Heart left ventricle (tissue), 16 donors: Measurements from ENCODE around the gene CYP27C1. TPM values are rescaled to one million over a fixed set of nuclear protein-coding genes. Genes with fewer than 3 reads are reported as not detected.

ENCODE experiments used
- ATAC-seq, 4 donors: fragments of 200-7000 bp; cut with Tn5 transposase; one replicate each; pipeline ENCODE4 v1.9.1; 2020 to 2022; ENCODE audit warnings: moderate library complexity in 4 of 4, mild to moderate bottlenecking in 3 of 4, moderate number of reproducible peaks in 1 of 4
- DNase-seq, 5 donors: peaks; one replicate each; pipeline ENCODE4 v3.0.0-alpha.2; 2020
- H3K27ac ChIP-seq, 12 donors: fragments of 200-600 bp; sonication (generic) in 4 of 12; one replicate each; pipeline versions ENCODE4 v1.5.0 to v1.8.0; 2016 to 2022; ENCODE audit warnings: mild to moderate bottlenecking in 2 of 12
- H3K27me3 ChIP-seq, 9 donors: fragments of 200-600 bp; sonication (generic) in 2 of 9; one replicate each; pipeline versions ENCODE4 v1.5.1 to v1.8.0; 2016 to 2022; ENCODE audit warnings: mild to moderate bottlenecking in 3 of 9
- H3K36me3 ChIP-seq, 9 donors: fragments of 200-600 bp; sonication (generic) in 2 of 9; one replicate each; pipeline versions ENCODE4 v1.5.0 to v1.8.0; 2018 to 2022; ENCODE audit warnings: mild to moderate bottlenecking in 2 of 9
- H3K4me1 ChIP-seq, 12 donors: fragments of 200-600 bp; sonication (generic) in 4 of 12; one replicate each; pipeline versions ENCODE4 v1.5.0 to v1.8.0; 2016 to 2022; ENCODE audit warnings: mild to moderate bottlenecking in 3 of 12
- H3K4me3 ChIP-seq, 12 donors: fragments of 200-600 bp; sonication (generic) in 4 of 12; one replicate each; pipeline versions ENCODE4 v1.5.0 to v1.8.0; 2017 to 2022; ENCODE audit warnings: mild to moderate bottlenecking in 9 of 12, moderate library complexity in 4 of 12
- H3K9me3 ChIP-seq, 12 donors: fragments of 200-600 bp; sonication (generic) in 4 of 12; one replicate each; pipeline versions ENCODE4 v1.5.0 to v1.8.0; 2016 to 2022; ENCODE audit warnings: mild to moderate bottlenecking in 1 of 12
- CTCF ChIP-seq, 12 donors: fragments of 200-600 bp; sonication (generic) in 4 of 12; IDR thresholded peaks; one replicate each; pipeline versions ENCODE4 v1.5.0 to v1.8.0; 2018 to 2022; ENCODE audit warnings: antibody characterized with exemption in 12 of 12, mild to moderate bottlenecking in 5 of 12
- POLR2A ChIP-seq, 2 donors: fragments of 450-650 bp; IDR thresholded peaks; one replicate each; pipeline ENCODE4 v1.6.1; 2017; ENCODE audit warnings: antibody characterized with exemption in 2 of 2, mild to moderate bottlenecking in 2 of 2, moderate library complexity in 2 of 2
- WGBS, 4 donors: extraction: QIAGEN DNeasy Blood & Tissue Kit in 2 of 4; methylation state at CpG; one replicate each; pipeline versions ENCODE4 v1.1.5 to v1.1.7; 2013 to 2018; 5-methylcytosine and 5-hydroxymethylcytosine counted together
- intact Hi-C, 10 donors: fragments of 100-400 bp; cut with DNase I; formaldehyde crosslinking; loops; one replicate each; pipeline versions ENCODE4 v1.11.1 to v1.14.2; 2022
- polyA plus RNA-seq, 2 donors: library from polyadenylated mRNA; stranded (reverse); fragments of 200-250 nt; gene quantifications; one replicate each; pipeline ENCODE4 v1.2.3, GENCODE V29; 2013
- total RNA-seq, 9 donors: library from RNA; depleted of rRNA in 2 of 9; stranded (reverse); fragments of >200 nt in 2 of 9; fragmentation: NEBNext Ultra II Directional in 3 of 9; extraction: Animal tissue kit (Norgen Biotek cat#: 25700) in 3 of 9; gene quantifications; one replicate each; pipeline versions ENCODE4 v1.1.0 to v1.2.4, GENCODE V29; 2016 to 2023
- donor health status: ischemic (EF 13 %, LVEDD 7.1; RV severe dilation, severe dysfunction).
- donor health status: healthy with polysubstance abuse.
- donor health status: DM: no; HTN: yes; CAD: no.
- donor health status: DM: no; HTN: no; CAD: no.
- donor health status: ischemic (EF 25% LVEDD 6.9; RV normal size, moderate dysfunction).
- donor health status: ischemic (EF 25% LVEDD 5.7; RV mildly dilated, moderate dysfunction).
- donor health status: healthy.
- donor health status: DM: yes; HTN: yes; CAD: no.
- donor health status: ischemic (EF 35%, LVEDD 5.7; RV mildly dilated, moderate dysfunction).
- donor health status: nonischemic (EF 11% LVEDD 7.7; RV severe dilation, severe dysfunction).
- donor health status: DM: yes; HTN: yes; CAD: no.
- donor health status: PGD.
- donor health status: ischemic (EF 29% LVEDD 5.4; RV normal size, mild dysfunction).
- donor health status: nonischemic (EF 23%, LVEDD 6.1; RV moderate dilation, normal function).

Gene CYP27C1
- total and polyA plus RNA-seq, 11 donors, result 0.06 to 0.44 (median 0.12) TPM; not detected in 8

- WGBS, 4 donors, result 27 to 35% (median 30%) methylated on average over 31 of the region's 31 CpGs
- ATAC-seq, result no peak
- intact Hi-C loops, result no loop called here
- no peaks in the 10 kb centered on the region for H3K36me3 ChIP-seq
- peaks cover 26 to 80% (median 49%) of the 10 kb centered on the region in 9 donors for H3K27me3 ChIP-seq
- TF ChIP-seq POLR2A (IDR thresholded peaks at IDR 0.05) (no peak), CTCF (IDR thresholded peaks at IDR 0.05) (no peak)
- DNase-seq, result no peak
- H3K9me3 ChIP-seq, result peaks cover 0 to 14% (median 0%) of the 10 kb centered on the region in 12 donors
- H3K27ac ChIP-seq, result no peak overlapping the region
- peak overlapping the region in 9 of 12 donors; percentile 32 to 57 (median 50) for H3K4me3 ChIP-seq
- H3K4me1 ChIP-seq, result peaks cover 0 to 25% (median 16%) of the 10 kb centered on the region in 12 donors
These were observed 849 bp upstream of the CYP27C1 start for GRCh38 chr2:127220768-127221527.

GRCh38 chr2:127219171-127220070 lies 678 bp downstream of the CYP27C1 start:
- intact Hi-C loops, result no loop called here
- Histone ChIP-seq H3K36me3 (no peaks in the 10 kb centered on the region), H3K27ac (peak overlapping the region in 2 of 12 donors; percentile 28 to 29), H3K4me1 (peaks cover 0 to 25% (median 16%) of the 10 kb centered on the region in 12 donors), H3K4me3 (peak overlapping the region; percentile 10 to 57 (median 50)), H3K9me3 (peaks cover 0 to 14% (median 0%) of the 10 kb centered on the region in 12 donors), H3K27me3 (peaks cover 26 to 76% (median 49%) of the 10 kb centered on the region in 9 donors)
- peak in 2 of 4 donors; percentile 20 to 42 for ATAC-seq
- DNase-seq, result no peak
- WGBS, 4 donors, result 1 to 3% (median 2%) methylated on average over 49 to 71 of the region's 71 CpGs
- TF ChIP-seq CTCF (IDR thresholded peaks at IDR 0.05), result no peak
- TF ChIP-seq POLR2A (IDR thresholded peaks at IDR 0.05), result no peak

- Histone ChIP-seq H3K27me3 (peaks cover 26 to 72% (median 49%) of the 10 kb centered on the region in 9 donors), H3K4me1 (peaks cover 0 to 25% (median 16%) of the 10 kb centered on the region in 12 donors), H3K4me3 (peak overlapping the region; percentile 10 to 57 (median 50)), H3K36me3 (no peaks in the 10 kb centered on the region), H3K9me3 (peaks cover 0 to 14% (median 0%) of the 10 kb centered on the region in 12 donors), H3K27ac (peak overlapping the region in 1 of 12 donors; percentile 29)
- WGBS, 4 donors, result 2 to 4% (median 2%) methylated on average over 17 to 35 of the region's 35 CpGs
- TF ChIP-seq CTCF (IDR thresholded peaks at IDR 0.05) (no peak), POLR2A (IDR thresholded peaks at IDR 0.05) (no peak)
- DNase-seq (no peak), ATAC-seq (no peak)
- intact Hi-C loops, result no loop called here
These were observed 1.3 kb downstream of the CYP27C1 start for GRCh38 chr2:127218812-127219170.
